Bone marrow (tissue), 2 donors: ENCODE results near the gene ANKRD44.
"Not testable (repeated sequence)": the region's sequence is repeated elsewhere in the genome, so short reads cannot be mapped to it uniquely, and the experiment has no call there.

Experiments used
- DNase-seq, 2 donors: peaks; one replicate each; lab custom pipeline; 2025; lab: John Stamatoyannopoulos, UW

ANKRD44 gene

GRCh38 chr2:197287596-197287932 lies 23.0 kb downstream of the ANKRD44 start:
- not testable (repeated sequence) for DNase-seq

GRCh38 chr2:197286805-197287595 lies 23.6 kb downstream of the ANKRD44 start:
- DNase-seq: peak in 1 of 2 donors; percentile 87

- DNase-seq: no peak
Observed at GRCh38 chr2:197285361-197285760, 25.2 kb downstream of the ANKRD44 start.

GRCh38 chr2:197284956-197285355 lies 25.6 kb downstream of the ANKRD44 start:
- no peak for DNase-seq

- peak in 1 of 2 donors; percentile 30 for DNase-seq
Observed at GRCh38 chr2:197281421-197281820, 29.2 kb downstream of the ANKRD44 start.

- DNase-seq: no peak
Observed at GRCh38 chr2:197280015-197280702, 30.4 kb downstream of the ANKRD44 start.

- DNase-seq: no peak
Observed at GRCh38 chr2:197278799-197279763, 31.5 kb downstream of the ANKRD44 start.

GRCh38 chr2:197277794-197278193 lies 32.8 kb downstream of the ANKRD44 start:
- DNase-seq: no peak

GRCh38 chr2:197276156-197276555 lies 34.4 kb downstream of the ANKRD44 start:
- DNase-seq: no peak

- DNase-seq: no peak
Observed at GRCh38 chr2:197274937-197275336, 35.6 kb downstream of the ANKRD44 start.

- no peak for DNase-seq
Observed at GRCh38 chr2:197274349-197274748, 36.2 kb downstream of the ANKRD44 start.

- DNase-seq: no peak
Observed at GRCh38 chr2:197273485-197273884, 37.1 kb downstream of the ANKRD44 start.

GRCh38 chr2:197270601-197271000 lies 40.0 kb downstream of the ANKRD44 start:
- no peak for DNase-seq

- DNase-seq: no peak
Observed at GRCh38 chr2:197269815-197270214, 40.8 kb downstream of the ANKRD44 start.

- DNase-seq: no peak
Observed at GRCh38 chr2:197268786-197269584, 41.6 kb downstream of the ANKRD44 start.

- DNase-seq: no peak
Observed at GRCh38 chr2:197266477-197266876, 44.1 kb downstream of the ANKRD44 start.

- DNase-seq: no peak
Observed at GRCh38 chr2:197265924-197266323, 44.7 kb downstream of the ANKRD44 start.

GRCh38 chr2:197265036-197265435 lies 45.5 kb downstream of the ANKRD44 start:
- DNase-seq: no peak

- no peak for DNase-seq
Observed at GRCh38 chr2:197264332-197264731, 46.2 kb downstream of the ANKRD44 start.

- no peak for DNase-seq
Observed at GRCh38 chr2:197263077-197263476, 47.5 kb downstream of the ANKRD44 start.

GRCh38 chr2:197261808-197262226 lies 48.8 kb downstream of the ANKRD44 start:
- DNase-seq: peak in 1 of 2 donors; percentile 21
